NCI-H2227 (cell line): Measurements from ENCODE around the gene IGFBP7.

ENCODE experiments used
- DNase-seq: peaks from one replicate; lab custom pipeline; 2025; ENCODE audit not compliant: unreplicated experiment; lab: John Stamatoyannopoulos, UW

IGFBP7 gene

DNA sequence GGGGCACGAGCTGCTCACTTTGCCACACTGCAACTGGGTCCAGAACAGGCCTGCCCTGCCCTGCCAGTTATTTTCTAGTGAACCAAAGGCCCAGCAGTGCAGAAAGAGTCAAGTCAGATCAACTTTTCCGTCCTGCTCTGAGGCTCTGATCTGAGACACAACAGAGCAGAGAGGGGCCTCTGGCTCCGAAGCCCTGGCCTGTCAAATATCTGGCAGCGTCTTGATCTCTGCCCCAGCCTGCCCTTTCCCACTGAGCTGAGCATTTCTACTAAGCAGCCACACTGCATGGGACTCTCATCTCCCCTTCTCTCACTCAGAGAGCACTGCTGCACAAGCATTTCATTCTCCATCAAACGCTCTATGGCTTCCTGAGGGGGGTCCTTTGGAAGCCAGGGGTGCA is 11.8 kb downstream of the IGFBP7 start:
- no peak for DNase-seq

DNA sequence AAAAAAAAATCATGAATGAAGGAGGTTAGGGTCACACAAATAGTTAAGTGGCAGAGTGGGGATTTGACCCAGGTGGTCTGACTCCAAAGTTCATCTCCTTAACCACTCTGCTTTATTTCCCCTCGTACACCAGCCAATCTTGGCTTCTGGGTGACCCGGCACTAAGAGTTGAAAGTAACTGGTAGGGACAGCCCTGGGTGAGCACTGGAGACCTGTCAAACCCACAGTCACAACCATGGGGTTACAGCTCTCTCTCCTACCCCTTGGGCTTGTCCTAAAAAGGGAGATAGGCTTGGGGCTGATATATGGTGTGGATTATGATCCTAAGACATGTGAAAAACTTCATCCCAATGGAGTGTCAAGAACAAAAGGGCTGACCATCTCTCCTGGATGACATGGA is 12.5 kb downstream of the IGFBP7 start:
- DNase-seq = no peak

DNA sequence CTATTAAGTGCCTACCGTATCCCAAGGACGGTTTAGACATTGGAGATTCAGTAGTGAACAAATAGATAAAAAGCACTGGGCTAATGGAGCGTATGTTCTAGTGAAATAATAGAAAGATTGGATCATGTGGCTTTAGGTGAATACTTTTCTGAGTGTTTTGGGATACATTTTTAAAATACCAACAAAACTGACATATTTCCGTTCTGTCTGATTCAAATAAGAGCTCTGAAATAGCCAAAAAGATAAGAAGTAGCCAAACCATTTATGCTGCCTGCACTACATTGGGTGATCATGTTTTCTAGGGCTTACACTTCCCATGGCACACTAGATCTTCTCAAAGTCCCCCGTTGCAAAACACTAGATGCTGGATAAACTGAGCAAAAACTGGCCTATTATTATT is 14.2 kb downstream of the IGFBP7 start:
- no peak for DNase-seq

DNA sequence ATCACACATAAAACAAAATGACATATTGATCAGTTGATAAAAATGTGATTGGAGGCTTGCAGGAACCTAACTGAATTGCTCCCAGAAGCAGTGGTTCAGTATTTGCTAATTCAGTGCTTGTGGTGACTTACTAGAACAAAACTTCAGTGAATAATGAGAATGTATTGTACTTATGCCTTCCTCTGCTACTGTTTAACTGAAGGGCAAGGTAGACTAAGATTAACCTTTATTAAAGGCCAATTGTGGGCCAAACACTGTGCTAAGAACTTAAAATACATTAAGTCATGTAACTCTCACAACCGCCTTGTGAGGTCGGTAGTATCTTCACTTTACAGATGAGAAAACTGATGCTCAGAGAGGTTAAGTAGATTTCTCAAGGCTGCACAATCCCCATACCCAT is 14.9 kb downstream of the IGFBP7 start:
- no peak for DNase-seq

DNA sequence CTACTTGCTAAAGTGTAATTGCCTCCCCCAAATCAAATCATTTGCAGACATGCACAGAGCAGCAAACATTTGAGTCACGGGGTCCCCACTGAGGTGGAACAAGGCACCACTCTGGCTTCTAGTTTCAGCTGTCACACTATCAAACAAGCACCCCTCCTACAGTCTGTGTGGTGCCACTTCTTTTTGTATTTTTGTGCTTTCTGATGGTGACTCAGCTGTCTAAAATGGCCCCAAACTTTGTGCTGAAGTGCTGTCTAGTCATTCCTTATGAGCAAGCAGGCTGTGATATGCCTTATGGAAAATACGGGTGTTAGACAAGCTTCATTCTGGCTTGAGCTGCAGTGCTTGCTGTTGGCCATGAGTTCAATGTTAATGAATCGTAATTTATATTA is 15.4 kb downstream of the IGFBP7 start:
- no peak for DNase-seq

DNA sequence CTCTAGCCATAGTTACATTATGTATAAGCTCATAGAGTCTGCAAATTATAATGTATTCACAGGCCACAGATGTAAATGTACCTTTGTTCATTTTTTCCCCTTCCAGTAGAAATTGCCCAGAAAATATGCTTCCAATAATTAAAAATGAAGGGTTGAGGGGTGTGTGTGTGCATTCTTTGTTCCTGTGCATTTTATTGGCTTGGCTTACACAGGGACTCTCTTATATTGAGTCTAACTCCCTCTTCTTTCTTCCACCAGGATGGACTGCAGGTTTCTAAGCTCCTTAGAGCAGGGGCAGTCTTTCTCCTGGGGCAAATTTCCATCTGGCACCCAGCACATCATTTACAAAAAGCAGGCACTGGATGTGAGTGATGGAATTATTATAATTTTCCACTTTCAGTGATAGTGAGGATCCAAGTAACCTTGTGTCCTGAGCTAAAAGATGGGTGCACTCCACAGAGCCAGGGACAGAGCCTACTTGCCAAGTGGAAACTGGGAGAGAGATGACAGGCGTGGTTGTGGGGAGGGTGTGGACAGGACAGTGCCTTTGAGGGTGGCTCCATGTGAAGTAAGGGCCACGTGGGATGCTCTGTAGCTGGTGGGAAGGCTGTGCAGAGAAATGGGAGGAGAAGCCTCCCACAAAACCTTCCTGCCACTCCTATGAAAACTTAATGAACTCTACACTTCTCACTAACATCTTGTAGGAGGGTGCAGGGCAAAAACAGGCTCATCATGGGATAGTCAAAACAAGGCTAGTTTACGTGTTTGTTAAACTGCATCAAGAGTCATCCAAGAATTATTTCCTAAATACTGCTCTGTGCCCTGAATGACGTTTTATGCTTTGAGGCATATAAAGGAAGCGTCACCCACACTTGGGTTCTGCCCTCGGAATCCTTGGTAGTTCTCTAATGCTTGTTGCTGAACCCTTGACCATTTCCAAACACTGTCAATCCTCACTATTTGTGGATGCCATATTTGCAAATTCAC is 16.0 kb downstream of the IGFBP7 start:
- DNase-seq = no peak

DNA sequence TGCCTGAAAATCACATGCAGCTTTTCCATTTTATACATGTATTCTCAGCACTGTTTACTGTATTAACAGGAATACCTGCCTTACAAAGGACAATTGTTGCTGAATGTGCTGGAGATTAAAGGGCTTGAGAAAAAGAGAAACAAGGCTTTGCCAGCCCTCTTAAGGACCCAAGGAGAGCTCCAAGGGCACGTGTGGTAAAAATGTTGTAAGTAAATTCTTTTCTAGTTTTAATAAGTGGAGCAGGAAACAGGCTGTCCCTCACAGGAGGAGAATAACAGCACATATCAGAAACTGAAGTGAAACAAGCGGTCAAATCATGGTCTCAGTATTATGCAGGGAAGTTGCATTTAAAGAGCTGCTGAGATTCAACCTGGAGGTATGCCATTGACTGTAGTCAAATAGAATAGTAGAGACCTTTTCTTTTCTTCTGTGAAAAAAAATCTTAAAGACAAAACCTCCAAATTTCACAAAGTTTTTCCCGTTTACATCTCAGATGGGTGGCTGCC is 18.5 kb downstream of the IGFBP7 start:
- no peak for DNase-seq

DNA sequence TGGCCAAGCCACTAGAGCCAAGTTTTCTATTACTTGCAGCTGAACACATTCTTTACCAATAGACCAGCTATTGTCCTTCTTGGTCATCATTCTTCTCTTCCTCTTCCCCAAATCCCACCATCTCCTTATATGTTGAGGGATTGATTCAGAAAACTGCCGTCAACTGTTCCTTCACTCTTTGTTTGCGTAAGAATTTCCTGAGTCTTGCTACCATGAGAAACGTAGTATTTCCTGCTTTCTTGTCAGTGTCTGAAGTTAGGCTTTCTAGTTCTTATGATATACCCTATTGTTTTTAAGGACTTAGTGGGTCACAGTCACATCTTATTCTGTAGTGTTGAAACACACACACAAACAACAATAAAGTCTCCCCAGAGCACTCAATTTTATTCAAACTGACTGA is 20.1 kb downstream of the IGFBP7 start:
- DNase-seq = no peak

DNA sequence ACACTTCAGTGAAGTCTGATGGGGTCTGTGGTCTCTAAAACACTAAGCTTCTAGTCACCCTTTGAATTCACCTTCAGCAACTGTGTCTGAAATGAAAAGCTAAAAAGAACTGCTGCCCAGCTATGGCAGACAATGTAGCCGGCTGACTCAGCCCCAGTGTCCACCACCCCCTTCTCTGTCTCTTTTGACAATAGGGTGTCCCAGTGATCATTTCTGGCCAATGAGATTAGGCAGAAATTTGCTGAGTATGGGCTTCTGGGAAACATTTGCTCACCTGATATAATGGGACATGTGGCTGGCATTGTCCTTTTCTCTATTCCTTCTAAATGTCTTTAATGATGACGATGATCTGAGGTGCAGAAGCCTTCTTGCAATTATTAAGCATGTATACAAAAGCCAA is 20.6 kb downstream of the IGFBP7 start:
- no peak for DNase-seq

DNA sequence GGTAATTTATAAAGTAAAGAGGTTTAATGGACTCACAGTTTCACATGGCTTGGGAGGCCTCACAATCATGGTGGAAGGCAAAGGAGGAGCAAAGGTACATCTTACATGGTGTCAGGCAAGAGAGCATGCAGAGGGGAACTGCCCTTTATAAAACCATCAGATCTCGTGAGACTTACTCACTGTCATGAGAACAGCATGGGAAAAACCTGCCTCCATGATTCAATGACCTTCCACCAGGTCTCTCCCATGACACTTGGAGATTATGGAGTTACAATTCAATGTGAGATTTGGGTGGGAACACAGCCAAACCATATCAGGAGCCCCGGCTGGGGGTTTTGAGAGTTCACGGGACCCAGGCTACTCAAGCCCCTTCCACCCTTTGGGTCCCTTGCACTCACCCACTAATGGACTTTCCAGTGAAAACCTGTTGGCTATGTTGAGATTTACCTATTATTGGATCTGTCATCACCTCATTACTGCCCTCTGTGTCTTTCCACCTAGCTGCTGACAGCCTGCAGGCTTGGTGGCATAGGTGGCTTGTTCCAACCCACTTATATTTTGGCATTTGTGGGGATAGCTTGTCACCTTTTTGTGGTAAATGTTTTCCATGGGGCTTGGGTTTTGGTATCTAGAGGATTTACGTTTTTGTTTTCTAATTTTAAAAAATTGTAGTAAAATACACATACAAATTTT is 24.0 kb downstream of the IGFBP7 start:
- no peak for DNase-seq

DNA sequence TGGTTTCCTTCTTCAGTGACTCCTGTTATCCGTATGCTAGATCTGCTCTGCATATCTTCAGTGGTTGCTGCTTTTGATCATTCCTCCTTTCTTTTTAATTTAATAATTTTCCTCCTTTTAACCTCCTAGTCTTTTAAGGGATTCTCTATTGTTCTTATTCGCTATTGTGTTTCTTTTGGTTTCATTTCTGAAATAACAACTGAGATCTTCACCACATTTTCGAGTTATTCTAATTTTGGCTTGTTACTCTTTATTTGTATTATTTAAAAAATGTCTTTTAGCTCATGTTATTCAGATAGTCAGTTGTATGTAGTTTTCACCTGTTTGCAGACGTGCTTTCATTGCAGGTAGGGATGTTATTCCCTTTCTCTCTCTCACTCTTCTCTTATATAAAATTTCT is 24.9 kb downstream of the IGFBP7 start:
- no peak for DNase-seq

DNA sequence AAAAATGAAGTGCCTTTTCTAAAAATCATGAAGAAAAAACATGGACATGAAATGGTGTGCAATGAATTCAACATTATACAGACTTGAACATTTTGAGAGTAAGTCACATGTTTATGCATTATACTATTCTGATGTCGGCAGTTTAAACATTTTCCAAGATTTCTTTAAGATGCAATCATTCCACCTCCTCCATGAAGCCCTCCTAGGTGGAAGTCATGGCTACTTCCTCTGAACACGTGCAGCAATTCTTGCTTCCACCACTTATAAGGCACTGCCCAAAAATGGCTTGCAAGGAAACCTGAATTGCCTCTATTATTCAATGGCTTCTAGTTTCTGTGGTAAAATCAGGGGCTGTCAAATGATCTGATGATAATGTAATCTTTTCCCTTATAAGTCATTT is 25.8 kb downstream of the IGFBP7 start:
- DNase-seq = no peak

DNA sequence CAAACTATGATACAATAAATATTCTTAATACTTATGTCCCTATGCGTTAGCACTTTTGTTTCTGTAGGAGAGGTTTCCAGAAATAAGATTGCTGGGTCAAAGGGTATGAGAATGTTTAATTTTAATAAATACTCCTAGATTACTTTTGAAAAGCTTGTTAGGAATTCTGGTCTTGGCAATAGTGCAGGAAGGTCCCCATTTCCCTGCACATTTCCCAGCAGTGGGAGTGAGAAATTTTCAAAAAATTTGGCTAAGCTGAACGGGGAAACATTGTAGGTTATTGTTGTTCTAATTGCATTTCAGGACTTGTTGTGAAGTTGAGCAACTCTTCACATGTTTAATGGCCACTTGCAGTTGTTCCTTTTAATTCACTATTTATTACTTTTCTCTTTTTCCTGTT is 27.1 kb downstream of the IGFBP7 start:
- DNase-seq = no peak

DNA sequence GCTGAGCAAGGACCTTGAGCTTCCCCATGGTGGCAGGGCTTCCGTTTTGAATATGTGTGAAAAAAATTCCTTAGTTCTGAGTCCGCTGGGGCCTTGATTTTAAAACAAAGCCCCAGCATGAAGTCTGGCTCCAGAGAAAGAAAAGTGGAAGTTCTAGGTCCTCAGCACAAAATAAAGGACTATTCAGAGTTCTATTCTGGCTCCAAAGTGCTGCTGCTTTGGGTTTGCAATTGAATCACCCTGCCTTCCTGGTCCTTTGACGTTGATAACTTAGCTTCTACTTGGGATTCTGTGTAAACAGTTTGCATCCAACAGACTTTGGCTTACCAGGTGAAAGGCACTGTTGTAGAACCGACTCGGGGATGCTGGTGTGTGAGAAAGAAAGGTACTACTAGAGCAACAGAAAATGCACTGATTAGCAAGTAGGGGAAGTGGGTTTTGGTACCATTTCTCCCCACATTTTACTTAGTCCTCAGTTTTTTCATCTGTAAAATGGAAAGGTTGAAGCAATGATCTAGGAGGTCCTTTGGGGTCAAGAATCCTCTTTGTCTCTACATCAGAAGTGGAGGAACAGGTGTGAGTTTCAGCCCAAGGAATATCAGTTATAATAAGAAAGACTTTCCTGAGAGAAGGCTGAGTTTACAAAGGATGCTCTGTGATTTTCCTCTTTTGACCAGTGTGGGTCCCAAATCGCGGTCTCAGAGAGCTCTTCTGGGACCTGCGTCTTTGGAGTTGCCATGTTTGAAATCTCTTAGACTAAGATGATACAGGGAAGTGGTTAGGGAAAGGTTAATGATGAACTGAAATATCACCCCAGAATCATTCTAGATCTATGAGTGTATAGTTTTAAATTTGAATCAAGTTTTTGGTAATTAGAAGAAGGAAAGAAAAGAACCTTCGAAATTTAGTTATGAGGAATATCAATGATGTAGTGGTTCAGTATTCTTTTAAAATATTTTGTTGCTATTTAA is 28.2 kb downstream of the IGFBP7 start:
- DNase-seq = no peak

DNA sequence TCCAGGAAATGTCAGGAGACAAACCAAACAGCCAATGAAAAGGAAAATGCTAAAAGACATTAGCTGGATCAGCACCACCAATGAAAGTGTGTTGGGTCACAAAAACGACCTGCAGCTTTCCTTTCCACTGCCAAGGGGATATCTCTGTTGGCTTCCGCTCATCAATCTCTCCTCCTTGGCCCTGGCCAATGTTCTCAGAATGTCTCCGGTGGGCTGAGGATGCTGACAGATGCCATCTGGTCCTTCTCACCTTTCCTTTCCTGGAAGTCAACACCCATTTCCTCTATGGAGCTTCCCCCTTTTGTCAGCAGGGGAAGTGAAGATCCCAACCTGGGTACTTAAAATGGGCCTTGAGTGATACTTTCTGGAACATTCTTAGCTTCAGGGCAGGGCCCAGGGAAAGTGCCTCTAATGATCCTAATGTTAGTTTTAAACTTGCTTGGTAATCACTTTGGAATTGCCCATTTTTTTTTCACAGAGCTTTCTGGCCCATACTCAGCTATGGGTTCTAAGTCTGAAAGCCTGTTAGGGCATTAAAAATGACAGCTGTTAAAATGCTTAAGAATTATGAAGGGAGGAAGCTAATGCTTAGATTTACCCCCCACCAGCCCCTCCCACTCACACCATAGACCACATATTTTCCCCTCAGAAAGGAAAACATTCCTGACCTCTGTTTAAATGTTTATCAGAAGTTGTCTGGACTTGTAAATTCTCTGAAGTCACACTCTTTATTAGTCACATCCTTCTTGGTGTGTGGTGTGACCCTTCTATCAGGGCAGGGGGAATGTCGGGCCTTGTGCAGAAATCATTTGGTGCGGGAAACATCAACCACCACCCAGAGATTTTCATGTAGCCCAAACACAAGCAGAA is 29.2 kb downstream of the IGFBP7 start:
- no peak for DNase-seq

DNA sequence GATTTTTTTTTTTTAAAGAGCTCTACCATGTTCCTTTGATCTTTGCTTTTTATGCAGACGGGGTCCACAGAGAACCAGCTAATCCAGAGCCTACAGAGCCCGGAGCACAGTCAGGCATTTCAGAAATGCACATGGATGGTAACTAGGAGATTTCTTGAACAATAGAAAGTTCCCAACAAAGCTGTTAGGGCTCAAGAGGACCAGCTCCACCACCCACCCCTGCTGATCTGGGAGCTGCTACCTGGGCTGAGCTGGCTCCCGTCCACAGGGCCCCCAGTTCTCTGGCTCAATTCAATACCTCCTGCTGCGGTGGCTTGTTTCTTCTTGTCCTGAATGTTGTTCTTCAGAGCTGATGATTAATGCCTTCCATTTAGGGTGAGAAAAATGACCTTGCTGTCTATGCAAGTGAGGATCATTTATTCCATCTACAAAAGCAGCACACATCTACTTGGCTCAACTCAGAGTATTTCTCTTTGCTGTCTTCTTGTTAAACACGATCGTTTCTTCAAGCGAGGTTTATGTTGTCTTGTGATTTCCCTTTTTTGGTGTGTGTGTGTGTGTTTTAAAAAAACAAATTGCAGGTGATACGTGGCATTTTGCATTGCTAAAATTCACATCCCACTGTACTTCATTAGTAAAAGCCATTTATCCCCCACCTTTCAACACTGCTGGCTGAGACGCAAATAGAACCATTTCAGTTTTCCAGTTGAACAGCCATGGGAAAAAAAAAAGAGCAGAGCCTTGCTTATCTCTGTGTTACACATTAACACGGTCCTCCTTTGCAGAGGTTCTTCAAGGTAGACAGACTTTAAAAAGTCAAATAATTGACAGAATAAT is 31.3 kb downstream of the IGFBP7 start:
- DNase-seq = no peak

DNA sequence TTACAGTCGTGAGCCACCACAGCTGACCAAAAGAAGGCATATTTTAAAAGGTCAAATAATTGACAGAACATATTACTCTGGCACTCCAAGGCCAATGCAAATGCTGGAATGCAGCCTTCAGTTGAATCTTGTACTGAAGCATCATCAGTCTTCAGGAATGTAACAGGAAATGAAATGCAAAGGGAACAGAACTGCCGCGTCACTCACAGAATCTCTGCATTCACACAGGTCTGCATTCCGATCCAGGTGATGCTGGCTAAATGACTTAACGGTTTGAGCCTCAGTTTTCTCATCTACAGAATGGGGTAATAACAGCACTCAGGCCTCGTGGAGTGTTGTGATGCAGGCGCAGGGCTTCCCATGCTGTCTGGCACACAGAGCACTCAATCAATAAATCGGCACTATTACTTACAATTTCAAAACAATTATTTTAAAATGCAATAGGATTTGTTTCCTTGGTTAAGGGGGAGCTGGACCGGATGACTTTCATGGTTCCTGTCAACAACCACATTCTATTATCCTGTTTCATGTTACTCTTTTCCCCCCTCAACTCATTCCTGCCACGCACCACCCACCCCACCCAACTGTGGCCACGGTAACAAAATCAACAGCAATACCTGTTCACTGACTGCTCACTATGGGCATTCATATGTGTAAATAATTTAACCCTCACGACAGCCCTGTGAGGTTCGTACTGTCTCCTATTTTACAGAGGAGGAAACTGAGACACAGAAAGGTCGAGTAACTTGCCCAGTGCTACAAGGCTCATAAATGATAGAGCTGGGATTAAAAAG is 32.4 kb downstream of the IGFBP7 start:
- DNase-seq = no peak

DNA sequence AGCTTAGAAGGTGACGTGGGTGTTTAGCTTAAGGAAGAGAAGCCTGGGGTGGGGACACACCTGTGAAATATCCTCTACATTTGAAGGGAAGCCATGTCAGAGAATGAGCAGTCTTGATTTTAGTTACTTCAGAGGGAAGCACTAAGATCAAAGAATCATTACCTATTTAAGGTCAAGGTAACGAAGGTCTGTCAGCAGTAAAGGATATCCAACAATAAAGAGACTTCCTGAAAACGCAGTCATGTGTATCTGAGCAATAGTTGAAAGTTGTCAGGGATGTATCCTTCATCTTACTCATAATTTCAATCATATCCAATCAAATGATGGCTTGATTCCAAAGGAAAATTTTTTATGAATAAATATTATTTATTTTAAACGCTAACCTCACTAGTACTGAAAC is 33.5 kb downstream of the IGFBP7 start:
- DNase-seq = no peak
